GM08714 (cell line): Measurements from ENCODE around the gene MEGF10.

Experiments used
- H3K4me3 ChIP-seq: fragments of 200-500 bp; sonication (Bioruptor generic); 2 replicates; pipeline ENCODE4 v1.5.1; 2014; ENCODE audit warnings: mild to moderate bottlenecking, low read length, inconsistent platforms
- ZNF274 ChIP-seq: IDR thresholded peaks from 2 replicates; pipeline ENCODE4 v1.6.1; 2012; ENCODE audit warnings: mild to moderate bottlenecking, low read depth, low read length

The MEGF10 gene

DNA sequence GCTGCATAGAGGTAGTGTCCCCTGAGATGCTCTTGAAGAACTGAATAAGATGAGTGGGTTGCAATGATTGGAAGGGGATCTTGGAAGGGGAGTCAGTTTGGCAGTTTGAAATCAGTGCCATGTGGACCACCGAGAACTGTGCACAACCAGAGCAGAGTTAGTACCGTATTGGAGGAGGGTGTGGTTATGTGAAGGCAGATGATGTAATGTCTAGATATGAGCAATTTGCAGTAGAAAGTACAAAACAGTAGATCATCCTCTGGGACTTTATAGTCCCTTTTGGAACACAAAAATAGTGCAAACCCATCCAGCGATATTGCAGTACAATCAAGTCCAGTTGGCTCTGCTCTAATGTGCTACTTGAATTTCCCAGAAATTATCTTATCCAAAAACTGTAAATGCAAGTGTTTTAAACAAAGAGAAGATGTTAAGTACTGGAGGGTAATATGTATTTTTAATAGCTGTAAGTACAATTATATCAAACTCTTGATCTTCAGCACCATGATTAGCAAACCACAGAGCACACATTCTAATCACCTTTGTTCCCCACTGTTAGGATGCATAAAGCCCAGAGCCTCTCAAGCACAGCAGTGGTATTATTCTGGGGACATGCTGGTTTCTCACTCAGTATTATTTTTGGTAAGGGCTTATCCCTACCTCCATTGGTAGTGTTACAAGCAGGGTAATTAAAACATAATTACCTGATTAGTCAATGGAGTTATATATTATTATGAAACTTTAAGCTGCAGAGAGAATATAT, 41.5 kb downstream of the MEGF10 start:
- no peak for TF ChIP-seq ZNF274

DNA sequence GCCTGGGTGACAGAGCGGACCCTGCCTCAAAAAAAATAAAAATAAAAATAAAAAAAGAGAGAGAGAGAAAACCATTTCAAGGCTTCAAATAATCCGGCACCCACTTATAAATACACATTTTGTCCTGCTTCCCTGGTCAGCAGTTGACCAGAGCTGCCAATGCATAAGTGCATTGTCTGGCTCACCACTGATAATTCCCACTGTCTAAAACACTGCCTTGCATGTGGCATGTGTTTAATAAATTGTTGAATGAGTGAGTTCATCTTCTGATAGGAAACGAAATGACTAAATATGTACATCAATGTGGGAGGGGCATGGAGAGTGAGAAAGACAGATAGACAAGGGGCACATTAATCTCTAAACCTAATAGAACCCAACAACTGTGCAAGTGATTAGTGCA, 42.9 kb downstream of the MEGF10 start:
- TF ChIP-seq ZNF274, result no peak
- H3K4me3 ChIP-seq, result no peak overlapping the region

More for the DNA sequence above, 41.5 kb downstream of the MEGF10 start:
- H3K4me3 ChIP-seq, result no peak overlapping the region

GRCh38 chr5:127335381-127335780, 44.8 kb downstream of the MEGF10 start:
- no peak overlapping the region for H3K4me3 ChIP-seq
- no peak for TF ChIP-seq ZNF274

DNA sequence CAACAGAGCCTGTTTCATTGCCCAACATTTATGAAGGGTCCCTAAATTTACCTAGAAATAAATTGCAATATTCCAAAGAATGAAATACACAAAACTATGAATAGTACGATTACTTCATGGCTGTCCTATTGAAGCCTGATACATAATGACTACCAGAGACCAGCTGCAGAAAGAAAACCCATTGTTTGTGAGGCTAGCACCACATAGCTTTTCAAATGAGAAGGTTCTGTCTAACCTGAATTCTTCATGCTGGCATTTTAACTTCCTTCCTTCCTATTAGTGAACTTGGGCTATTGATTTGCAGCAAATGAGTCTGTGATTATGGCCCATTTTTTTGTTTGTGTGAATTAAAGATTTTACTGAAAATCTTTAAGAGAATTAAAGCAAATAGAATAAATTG, 47.3 kb downstream of the MEGF10 start:
- H3K4me3 ChIP-seq, result no peak overlapping the region
- no peak for TF ChIP-seq ZNF274

DNA sequence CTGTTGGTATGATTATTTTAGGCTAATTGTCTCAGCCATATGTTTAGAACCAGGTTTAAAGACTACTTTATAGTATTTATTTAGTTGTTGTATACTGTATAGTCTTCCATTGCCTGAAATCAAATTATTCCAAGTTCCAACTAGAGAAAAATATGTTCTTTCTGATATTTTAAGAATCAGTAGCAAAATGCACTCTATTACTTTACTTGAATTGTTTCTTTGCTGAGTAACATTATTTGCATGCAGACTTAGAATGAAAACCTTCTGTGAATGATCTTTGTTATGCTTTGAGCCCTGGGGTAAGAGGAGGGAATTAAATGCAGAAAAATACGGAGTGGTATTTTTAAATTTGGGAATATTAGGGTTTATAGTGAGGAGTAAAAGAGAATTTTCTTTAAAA, 47.9 kb downstream of the MEGF10 start:
- no peak for TF ChIP-seq ZNF274
- no peak overlapping the region for H3K4me3 ChIP-seq

- TF ChIP-seq ZNF274, result no peak
Measured at GRCh38 chr5:127340606-127341005, 50.0 kb downstream of the MEGF10 start.

DNA sequence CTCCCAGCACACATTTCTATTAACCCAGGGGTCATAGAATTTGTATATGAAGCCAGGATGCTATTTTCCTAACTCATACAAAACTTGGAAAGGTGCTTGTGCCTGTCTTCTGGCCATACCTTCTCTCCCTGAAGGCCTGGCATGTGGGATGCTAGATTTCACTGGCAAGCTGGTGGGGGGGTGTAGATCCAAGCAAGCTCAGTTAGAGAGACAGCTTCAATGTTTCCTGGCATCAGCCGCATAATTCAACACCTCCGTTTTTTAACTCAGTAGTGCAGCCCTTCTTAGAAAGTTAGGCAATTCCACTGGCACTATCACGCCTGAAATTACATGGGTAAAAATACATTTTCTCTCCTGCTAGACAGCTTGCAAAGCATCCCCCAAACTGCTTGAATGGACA, 51.8 kb downstream of the MEGF10 start:
- no peak for TF ChIP-seq ZNF274
- H3K4me3 ChIP-seq, result no peak overlapping the region

More at GRCh38 chr5:127340606-127341005, 50.0 kb downstream of the MEGF10 start:
- no peak overlapping the region for H3K4me3 ChIP-seq

DNA sequence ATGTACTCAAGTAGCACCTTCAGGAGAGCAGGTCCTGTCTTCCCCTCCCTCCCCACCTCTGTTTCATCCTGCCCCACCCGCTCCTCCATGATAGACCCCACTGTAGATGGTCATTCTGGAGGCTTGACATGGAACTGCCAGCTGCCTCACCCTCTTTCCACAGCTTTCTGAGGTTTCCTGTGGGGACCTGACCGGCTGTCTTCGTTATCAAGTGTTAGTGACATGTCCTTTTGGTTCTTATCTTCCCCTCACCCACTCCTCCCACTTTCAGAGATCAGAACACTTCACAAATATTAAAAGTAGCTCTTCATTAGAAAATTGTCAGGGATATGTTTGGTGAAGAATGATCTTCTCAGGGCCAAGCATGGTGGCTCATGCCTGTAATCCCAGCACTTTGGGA, 52.7 kb downstream of the MEGF10 start:
- no peak overlapping the region for H3K4me3 ChIP-seq
- no peak for TF ChIP-seq ZNF274

GRCh38 chr5:127343866-127344265, 53.3 kb downstream of the MEGF10 start:
- H3K4me3 ChIP-seq, result no peak overlapping the region
- TF ChIP-seq ZNF274, result no peak

GRCh38 chr5:127344931-127345330, 54.3 kb downstream of the MEGF10 start:
- TF ChIP-seq ZNF274, result no peak
- no peak overlapping the region for H3K4me3 ChIP-seq

- no peak for TF ChIP-seq ZNF274
- H3K4me3 ChIP-seq, result no peak overlapping the region
Measured at GRCh38 chr5:127351418-127351817, 60.8 kb downstream of the MEGF10 start.

DNA sequence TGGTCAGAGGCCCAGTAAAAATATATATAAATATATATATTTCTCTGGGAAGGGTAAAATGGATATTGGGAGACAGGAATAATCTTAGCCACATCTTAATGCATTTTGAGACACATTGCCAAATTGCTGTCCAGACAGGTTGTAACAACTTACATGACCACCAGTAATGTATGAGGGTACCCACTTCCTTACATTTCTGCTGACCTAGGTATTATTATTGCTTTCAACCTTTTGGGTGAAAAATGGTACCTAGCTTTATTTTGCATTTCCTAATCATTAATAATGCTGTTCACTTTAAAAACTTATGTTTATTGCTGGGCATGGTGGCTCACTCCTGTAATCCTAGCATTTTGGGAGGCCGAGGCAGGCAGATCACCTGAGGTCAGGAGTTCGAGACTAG, 61.5 kb downstream of the MEGF10 start:
- TF ChIP-seq ZNF274, result no peak
- H3K4me3 ChIP-seq, result no peak overlapping the region

GRCh38 chr5:127353327-127353726, 62.7 kb downstream of the MEGF10 start:
- H3K4me3 ChIP-seq, result no peak overlapping the region
- TF ChIP-seq ZNF274, result no peak

DNA sequence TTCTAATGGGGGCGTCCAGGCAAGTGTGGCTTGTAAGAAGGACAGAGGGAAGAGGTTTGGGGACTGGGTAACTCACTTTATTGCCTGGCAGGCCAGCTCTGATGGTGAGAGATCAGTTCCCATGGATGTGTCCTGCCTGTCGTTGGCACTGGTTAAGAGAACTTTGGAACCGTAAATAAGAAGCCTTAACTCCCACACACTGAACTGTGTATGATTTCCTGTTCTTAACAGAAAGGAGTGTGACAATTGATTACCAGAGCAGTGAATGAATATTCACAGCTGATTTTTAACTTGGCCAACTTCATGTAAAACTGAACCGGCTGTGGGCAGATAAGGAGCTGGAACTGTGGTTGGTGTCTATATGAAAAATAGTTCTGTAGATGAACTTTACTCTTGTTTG, 63.2 kb downstream of the MEGF10 start:
- no peak for TF ChIP-seq ZNF274
- no peak overlapping the region for H3K4me3 ChIP-seq

- no peak for TF ChIP-seq ZNF274
- no peak overlapping the region for H3K4me3 ChIP-seq
Measured at GRCh38 chr5:127355337-127355736, 64.7 kb downstream of the MEGF10 start.

- no peak overlapping the region for H3K4me3 ChIP-seq
Measured at GRCh38 chr5:127358284-127358683, 67.7 kb downstream of the MEGF10 start.

More at GRCh38 chr5:127358284-127358683, 67.7 kb downstream of the MEGF10 start:
- TF ChIP-seq ZNF274, result no peak
